Subcutaneous abdominal adipose tissue (tissue), 5 donors: ENCODE data around the gene PPP1R3F.
"Not testable (repeated sequence)": the region's sequence is repeated elsewhere in the genome, so short reads cannot be mapped to it uniquely, and the experiment has no call there.

ENCODE experiments used
- H3K27ac ChIP-seq: one replicate; pipeline ENCODE4 v1.7.0; 2013; ENCODE audit warnings: low read depth, mild to moderate bottlenecking, inconsistent platforms, low read length, moderate library complexity
- H3K27me3 ChIP-seq, 5 donors: one replicate each; pipeline ENCODE4 v1.7.0; 2013; ENCODE audit warnings: low read length in 5 of 5, inconsistent platforms in 1 of 5; ENCODE audit not compliant: control insufficient read depth in 5 of 5, insufficient read depth in 4 of 5
- H3K36me3 ChIP-seq, 5 donors: one replicate each; pipeline ENCODE4 v1.7.0; 2013; ENCODE audit warnings: low read length in 5 of 5; ENCODE audit not compliant: control insufficient read depth in 5 of 5, insufficient read depth in 5 of 5
- H3K4me1 ChIP-seq, 5 donors: one replicate each; pipeline ENCODE4 v1.7.0; 2013; ENCODE audit warnings: low read length in 5 of 5, mild to moderate bottlenecking in 3 of 5, moderate library complexity in 1 of 5; ENCODE audit not compliant: control insufficient read depth in 5 of 5, insufficient read depth in 5 of 5
- H3K4me3 ChIP-seq, 5 donors: one replicate each; pipeline ENCODE4 v1.7.0; 2013; ENCODE audit warnings: low read length in 5 of 5, low read depth in 1 of 5
- H3K9ac ChIP-seq, 5 donors: one replicate each; pipeline ENCODE4 v1.7.0; 2013; ENCODE audit warnings: low read length in 5 of 5, mild to moderate bottlenecking in 4 of 5, moderate library complexity in 3 of 5
- H3K9me3 ChIP-seq, 5 donors: one replicate each; pipeline ENCODE4 v1.7.0; 2013; ENCODE audit warnings: low read length in 5 of 5; ENCODE audit not compliant: control insufficient read depth in 5 of 5
- donor health status: healthy.
- donor health status: healthy.
- donor health status: healthy.
- donor health status: healthy.
- donor health status: healthy.

Gene PPP1R3F

GRCh38 chrX:49303346-49303745 is 33.8 kb downstream of the PPP1R3F start, which contains the start of gene GAGE10:
TSS of gene GAGE10 (plus strand) at chrX:49303646. CDS start at chrX:49304860, 1,214 bp downstream.
- H3K4me1 ChIP-seq, result peaks cover 0 to under 1% (median 0%) of the 10 kb centered on the region in 5 donors
- H3K4me3 ChIP-seq, result no peak within 1 kb of the TSS

GRCh38 chrX:49307775-49308174 is 38.2 kb downstream of the PPP1R3F start:
- H3K27ac ChIP-seq, H3K9ac ChIP-seq, H3K36me3 ChIP-seq, H3K27me3 ChIP-seq, H3K4me3 ChIP-seq, H3K9me3 ChIP-seq: not testable (repeated sequence)
- H3K4me1 ChIP-seq, result peaks cover 0 to 21% (median 14%) of the 10 kb centered on the region in 5 donors

More at GRCh38 chrX:49303346-49303745, 33.8 kb downstream of the PPP1R3F start, which contains the start of gene GAGE10:
- Histone ChIP-seq H3K27ac (no peak within 1 kb of the TSS), H3K9ac (no peak within 1 kb of the TSS), H3K27me3 (peaks cover 3 to 13% (median 5%) of the 10 kb centered on the region in 5 donors), H3K9me3 (no peaks in the 10 kb centered on the region), H3K36me3 (no peaks in the 10 kb centered on the region)

GRCh38 chrX:49308604-49309269 is 39.1 kb downstream of the PPP1R3F start:
- no peaks in the 10 kb centered on the region for H3K9me3 ChIP-seq
- peaks cover under 1 to 11% (median 4%) of the 10 kb centered on the region in 5 donors for H3K27me3 ChIP-seq
- peak overlapping the region; percentile 60 to 79 (median 64) for H3K4me3 ChIP-seq
- no peak overlapping the region for H3K27ac ChIP-seq
- no peaks in the 10 kb centered on the region for H3K36me3 ChIP-seq
- peaks cover 0 to 21% (median 14%) of the 10 kb centered on the region in 5 donors for H3K4me1 ChIP-seq
- peak overlapping the region in 4 of 5 donors; percentile 44 to 56 (median 52) for H3K9ac ChIP-seq

- no peaks in the 10 kb centered on the region for H3K9me3 ChIP-seq
- no peak overlapping the region for H3K27ac ChIP-seq
- peaks cover 0 to 3% (median 0%) of the 10 kb centered on the region in 5 donors for H3K27me3 ChIP-seq
- no peaks in the 10 kb centered on the region for H3K36me3 ChIP-seq
- peak overlapping the region; percentile 60 to 79 (median 64) for H3K4me3 ChIP-seq
- H3K9ac ChIP-seq, result peak overlapping the region in 4 of 5 donors; percentile 44 to 56 (median 52)
- H3K4me1 ChIP-seq, result peaks cover 0 to 21% (median 14%) of the 10 kb centered on the region in 5 donors
Measured at GRCh38 chrX:49309401-49309981, 39.9 kb downstream of the PPP1R3F start.

GRCh38 chrX:49310371-49310770 is 40.8 kb downstream of the PPP1R3F start:
- H3K4me3 ChIP-seq, result peak overlapping the region in 1 of 5 donors; percentile 62
- H3K4me1 ChIP-seq, result peaks cover 0 to 21% (median 14%) of the 10 kb centered on the region in 5 donors
- H3K27ac ChIP-seq, result no peak overlapping the region
- H3K9me3 ChIP-seq, result no peaks in the 10 kb centered on the region
- no peaks in the 10 kb centered on the region for H3K36me3 ChIP-seq
- H3K9ac ChIP-seq, result no peak overlapping the region
- H3K27me3 ChIP-seq, result peaks cover 0 to 3% (median 0%) of the 10 kb centered on the region in 5 donors

GRCh38 chrX:49312176-49312575 is 42.6 kb downstream of the PPP1R3F start:
- H3K27ac ChIP-seq, result no peak overlapping the region
- no peak overlapping the region for H3K9ac ChIP-seq
- H3K36me3 ChIP-seq, result no peaks in the 10 kb centered on the region
- peaks cover 0 to 21% (median 14%) of the 10 kb centered on the region in 5 donors for H3K4me1 ChIP-seq
- no peaks in the 10 kb centered on the region for H3K9me3 ChIP-seq
- H3K4me3 ChIP-seq, result no peak overlapping the region
- peaks cover 0 to 6% (median 0%) of the 10 kb centered on the region in 5 donors for H3K27me3 ChIP-seq

- no peaks in the 10 kb centered on the region for H3K36me3 ChIP-seq
- no peaks in the 10 kb centered on the region for H3K9me3 ChIP-seq
- H3K4me3 ChIP-seq, result no peak overlapping the region
- peaks cover 0 to 6% (median 0%) of the 10 kb centered on the region in 5 donors for H3K27me3 ChIP-seq
- no peak overlapping the region for H3K9ac ChIP-seq
- no peaks in the 10 kb centered on the region for H3K4me1 ChIP-seq
- no peak overlapping the region for H3K27ac ChIP-seq
Measured at GRCh38 chrX:49316085-49316484, 46.5 kb downstream of the PPP1R3F start.

- not testable (repeated sequence) for H3K27me3 ChIP-seq, H3K4me1 ChIP-seq, H3K4me3 ChIP-seq, H3K27ac ChIP-seq, H3K9me3 ChIP-seq, H3K36me3 ChIP-seq, H3K9ac ChIP-seq
Measured at GRCh38 chrX:49321737-49322136, 52.1 kb downstream of the PPP1R3F start, which contains the start of gene GAGE12J. TSS of gene GAGE12J (plus strand) at chrX:49322037. CDS start at chrX:49323194, 1,157 bp downstream.

- not testable (repeated sequence) for H3K4me1 ChIP-seq, H3K4me3 ChIP-seq, H3K9me3 ChIP-seq, H3K9ac ChIP-seq, H3K36me3 ChIP-seq, H3K27ac ChIP-seq, H3K27me3 ChIP-seq
Measured at GRCh38 chrX:49322266-49322665, 52.7 kb downstream of the PPP1R3F start.

- not testable (repeated sequence) for H3K27ac ChIP-seq, H3K36me3 ChIP-seq, H3K27me3 ChIP-seq, H3K4me3 ChIP-seq, H3K9me3 ChIP-seq, H3K4me1 ChIP-seq, H3K9ac ChIP-seq
Measured at GRCh38 chrX:49323735-49324134, 54.1 kb downstream of the PPP1R3F start.
